Activated CD4-positive, alpha-beta memory T cell treated with anti-CD3 and anti-CD28 coated beads, Interleukin-2, amount 10 ng/mL, durations not matched to agents 7 days and 5 days (primary cell): ENCODE data around the gene SLC7A6OS. TPM values are rescaled to one million over a fixed set of nuclear protein-coding genes. Genes with fewer than 3 reads are reported as not detected.

Experiments used
- CTCF ChIA-PET: fragments of 350-600 bp; sonication (Branson Sonifier 250); formaldehyde crosslinking; loops from one replicate; lab custom pipeline; 2021; ENCODE audit warnings: antibody characterized with exemption, inconsistent platforms; lab: Charles Lee
- POLR2A ChIA-PET: fragments of 350-600 bp; sonication (Branson Sonifier 250); formaldehyde crosslinking; loops from one replicate; lab custom pipeline; 2021; ENCODE audit warnings: antibody characterized with exemption; lab: Charles Lee
- DNase-seq: peaks from one replicate; pipeline ENCODE4 v3.0.0-alpha.2; 2020
- H3K27ac Mint-ChIP-seq: one replicate; pipeline ENCODE4 v1.8.0; 2021; ENCODE audit warnings: mild to moderate bottlenecking, mixed read lengths
- H3K27me3 Mint-ChIP-seq: one replicate; pipeline ENCODE4 v1.8.0; 2021; ENCODE audit warnings: mixed read lengths
- H3K36me3 Mint-ChIP-seq: one replicate; pipeline ENCODE4 v1.8.0; 2021; ENCODE audit warnings: low read depth, mixed read lengths
- H3K4me1 Mint-ChIP-seq: one replicate; pipeline ENCODE4 v1.8.0; 2021; ENCODE audit warnings: mixed read lengths
- H3K4me3 Mint-ChIP-seq: one replicate; pipeline ENCODE4 v1.8.0; 2021; ENCODE audit warnings: mild to moderate bottlenecking, mixed read lengths
- H3K9me3 Mint-ChIP-seq: one replicate; pipeline ENCODE4 v1.8.0; 2021; ENCODE audit warnings: mixed read lengths
- total RNA-seq, 2 experiments: library from RNA; stranded (reverse); gene quantifications; one replicate each; pipeline ENCODE4 v1.2.3, GENCODE V29; 2021

SLC7A6OS gene
- total RNA-seq, 2 experiments from 2014 or later, result 30.4 to 31.2 TPM

- Mint-ChIP-seq H3K4me1 (peaks cover 47% of the 10 kb centered on the region), H3K27ac (no peak overlapping the region), H3K4me3 (no peak overlapping the region), H3K27me3 (no peaks in the 10 kb centered on the region), H3K9me3 (no peaks in the 10 kb centered on the region), H3K36me3 (peaks cover 34% of the 10 kb centered on the region)
- no peak for DNase-seq
- CTCF ChIA-PET, result no interaction called here
- POLR2A ChIA-PET, result no interaction called here
These were observed 2.4 kb upstream of the SLC7A6OS start for GRCh38 chr16:68313116-68313515.

GRCh38 chr16:68310437-68310773 is 341 bp downstream of the SLC7A6OS start:
- POLR2A ChIA-PET, result interaction anchor here (0.7 to 4.2 kb wide), 26 partner anchors 9 to 504 kb away, joined by 3 to 71 read pairs (median 5); partner anchors contain the start of genes NFATC3, PLA2G15, RANBP10 and SLC7A6
- Mint-ChIP-seq H3K27me3 (no peaks in the 10 kb centered on the region), H3K9me3 (no peaks in the 10 kb centered on the region), H3K36me3 (peaks cover 37% of the 10 kb centered on the region), H3K27ac (peak overlapping the region; percentile 96), H3K4me3 (peak overlapping the region; percentile 84), H3K4me1 (peaks cover 55% of the 10 kb centered on the region)
- no peak for DNase-seq
- CTCF ChIA-PET, result interaction anchor here (0.6 to 6.3 kb wide), 15 partner anchors 11 to 248 kb away, joined by 3 to 119 read pairs (median 6); partner anchors contain the start of gene SLC7A6

GRCh38 chr16:68309799-68310198 is 947 bp downstream of the SLC7A6OS start:
- peak overlapping the region; percentile 84 for H3K4me3 Mint-ChIP-seq
- ChIA-PET POLR2A (interaction anchor here (0.7 to 4.2 kb wide), 3 partner anchors 12 to 49 kb away, joined by 4 to 43 read pairs (median 10); partner anchors contain the start of gene SLC7A6), CTCF (interaction anchor here (6.3 kb wide), 1 partner anchor 47 kb away, joined by 119 read pairs; the partner anchor contains the start of gene SLC7A6)
- H3K27me3 Mint-ChIP-seq, result no peaks in the 10 kb centered on the region
- no peak for DNase-seq
- no peaks in the 10 kb centered on the region for H3K9me3 Mint-ChIP-seq
- H3K36me3 Mint-ChIP-seq, result peaks cover 43% of the 10 kb centered on the region
- peak overlapping the region; percentile 96 for H3K27ac Mint-ChIP-seq
- peaks cover 56% of the 10 kb centered on the region for H3K4me1 Mint-ChIP-seq

- ChIA-PET CTCF (interaction anchor here (1.3 to 6.3 kb wide), 2 partner anchors 11 to 43 kb away, joined by 3 to 119 read pairs; partner anchors contain the start of gene SLC7A6), POLR2A (interaction anchor here (3.2 kb wide), 1 partner anchor 43 kb away, joined by 11 read pairs; the partner anchor contains the start of gene SLC7A6)
- Mint-ChIP-seq H3K9me3 (no peaks in the 10 kb centered on the region), H3K4me3 (no peak overlapping the region), H3K4me1 (peaks cover 37% of the 10 kb centered on the region), H3K27ac (peak overlapping the region; percentile 6), H3K36me3 (peaks cover 61% of the 10 kb centered on the region), H3K27me3 (no peaks in the 10 kb centered on the region)
- DNase-seq, result no peak
These were observed 4.1 kb downstream of the SLC7A6OS start for GRCh38 chr16:68306633-68307032.

GRCh38 chr16:68300734-68301459 is 9.8 kb downstream of the SLC7A6OS start:
- Mint-ChIP-seq H3K9me3 (no peaks in the 10 kb centered on the region), H3K4me3 (no peak overlapping the region), H3K27me3 (no peaks in the 10 kb centered on the region), H3K27ac (no peak overlapping the region), H3K4me1 (peaks cover 13% of the 10 kb centered on the region), H3K36me3 (peaks cover 85% of the 10 kb centered on the region)
- CTCF ChIA-PET, result interaction anchor here (0.9 to 4.2 kb wide), 3 partner anchors 17 to 38 kb away, joined by 3 to 31 read pairs (median 10); partner anchors contain the start of gene SLC7A6
- DNase-seq, result no peak
- POLR2A ChIA-PET, result interaction anchor here (0.7 to 9.4 kb wide), 5 partner anchors 9 to 37 kb away, joined by 3 to 85 read pairs (median 9); partner anchors contain the start of genes PRMT7, SLC7A6 and SLC7A6OS

- no peak overlapping the region for H3K4me3 Mint-ChIP-seq
- ChIA-PET POLR2A (interaction anchor here (0.7 to 9.4 kb wide), 9 partner anchors 11 to 54 kb away, joined by 3 to 85 read pairs (median 5); partner anchors contain the start of genes PLA2G15, PRMT7, SLC7A6 and SLC7A6OS), CTCF (interaction anchor here (0.9 to 4.2 kb wide), 5 partner anchors 11 to 37 kb away, joined by 3 to 31 read pairs (median 7); partner anchors contain the start of genes PRMT7, SLC7A6 and SLC7A6OS)
- no peaks in the 10 kb centered on the region for H3K9me3 Mint-ChIP-seq
- H3K4me1 Mint-ChIP-seq, result peaks cover 6% of the 10 kb centered on the region
- DNase-seq, result no peak
- H3K27ac Mint-ChIP-seq, result peak overlapping the region; percentile 12
- peaks cover 82% of the 10 kb centered on the region for H3K36me3 Mint-ChIP-seq
- H3K27me3 Mint-ChIP-seq, result no peaks in the 10 kb centered on the region
These were observed 10.9 kb downstream of the SLC7A6OS start for GRCh38 chr16:68299571-68300453.

- no peaks in the 10 kb centered on the region for H3K27me3 Mint-ChIP-seq
- DNase-seq, result no peak
- POLR2A ChIA-PET, result interaction anchor here (1.1 to 9.4 kb wide), 6 partner anchors 11 to 53 kb away, joined by 3 to 85 read pairs (median 6); partner anchors contain the start of genes PLA2G15, PRMT7, SLC7A6 and SLC7A6OS
- peak overlapping the region; percentile 12 for H3K27ac Mint-ChIP-seq
- H3K4me3 Mint-ChIP-seq, result no peak overlapping the region
- CTCF ChIA-PET, result interaction anchor here (1.4 to 4.2 kb wide), 4 partner anchors 12 to 36 kb away, joined by 3 to 31 read pairs (median 5); partner anchors contain the start of genes PRMT7, SLC7A6 and SLC7A6OS
- H3K4me1 Mint-ChIP-seq, result peaks cover 10% of the 10 kb centered on the region
- H3K9me3 Mint-ChIP-seq, result no peaks in the 10 kb centered on the region
- peaks cover 83% of the 10 kb centered on the region for H3K36me3 Mint-ChIP-seq
These were observed 11.7 kb downstream of the SLC7A6OS start for GRCh38 chr16:68298907-68299561.

- Mint-ChIP-seq H3K27ac (peak overlapping the region; percentile 19), H3K27me3 (no peaks in the 10 kb centered on the region), H3K4me1 (peaks cover 14% of the 10 kb centered on the region), H3K9me3 (no peaks in the 10 kb centered on the region), H3K4me3 (no peak overlapping the region), H3K36me3 (peaks cover 82% of the 10 kb centered on the region)
- no peak for DNase-seq
- CTCF ChIA-PET, result interaction anchor here (1.7 to 4.2 kb wide), 3 partner anchors 12 to 36 kb away, joined by 3 to 31 read pairs (median 7); partner anchors contain the start of genes PRMT7, SLC7A6 and SLC7A6OS
- POLR2A ChIA-PET, result interaction anchor here (1.1 to 9.4 kb wide), 5 partner anchors 11 to 53 kb away, joined by 3 to 85 read pairs (median 6); partner anchors contain the start of genes PLA2G15, PRMT7, SLC7A6 and SLC7A6OS
These were observed 12.4 kb downstream of the SLC7A6OS start for GRCh38 chr16:68298312-68298711.

GRCh38 chr16:68297908-68298307 is 12.8 kb downstream of the SLC7A6OS start:
- no peak for DNase-seq
- peaks cover 81% of the 10 kb centered on the region for H3K36me3 Mint-ChIP-seq
- CTCF ChIA-PET, result interaction anchor here (1.7 to 4.2 kb wide), 2 partner anchors 13 to 35 kb away, joined by 3 to 31 read pairs; partner anchors contain the start of gene SLC7A6
- H3K9me3 Mint-ChIP-seq, result no peaks in the 10 kb centered on the region
- no peak overlapping the region for H3K27ac Mint-ChIP-seq
- peaks cover 14% of the 10 kb centered on the region for H3K4me1 Mint-ChIP-seq
- POLR2A ChIA-PET, result interaction anchor here (1.3 to 9.4 kb wide), 4 partner anchors 10 to 52 kb away, joined by 5 to 85 read pairs (median 24); partner anchors contain the start of genes PLA2G15, PRMT7 and SLC7A6OS
- no peak overlapping the region for H3K4me3 Mint-ChIP-seq
- H3K27me3 Mint-ChIP-seq, result no peaks in the 10 kb centered on the region

GRCh38 chr16:68296693-68297092 is 14.1 kb downstream of the SLC7A6OS start:
- H3K9me3 Mint-ChIP-seq, result no peaks in the 10 kb centered on the region
- H3K27ac Mint-ChIP-seq, result no peak overlapping the region
- peaks cover 21% of the 10 kb centered on the region for H3K4me1 Mint-ChIP-seq
- no peak for DNase-seq
- ChIA-PET CTCF (interaction anchor here (1.0 to 15.3 kb wide), 2 partner anchors 32 to 35 kb away, joined by 4 to 243 read pairs; partner anchors contain the start of gene SLC7A6), POLR2A (interaction anchor here (1.3 to 9.4 kb wide), 4 partner anchors 9 to 59 kb away, joined by 3 to 85 read pairs (median 24); partner anchors contain the start of genes PRMT7 and SLC7A6OS)
- H3K36me3 Mint-ChIP-seq, result peaks cover 78% of the 10 kb centered on the region
- H3K27me3 Mint-ChIP-seq, result no peaks in the 10 kb centered on the region
- H3K4me3 Mint-ChIP-seq, result no peak overlapping the region

- POLR2A ChIA-PET, result interaction anchor here (1.5 to 9.4 kb wide), 3 partner anchors 8 to 60 kb away, joined by 3 to 85 read pairs (median 43); partner anchors contain the start of genes PRMT7 and SLC7A6OS
- CTCF ChIA-PET, result interaction anchor here (15.3 kb wide), 1 partner anchor 34 kb away, joined by 243 read pairs; the partner anchor contains the start of gene SLC7A6
- Mint-ChIP-seq H3K27me3 (no peaks in the 10 kb centered on the region), H3K36me3 (peaks cover 78% of the 10 kb centered on the region), H3K27ac (no peak overlapping the region), H3K9me3 (no peaks in the 10 kb centered on the region), H3K4me1 (peaks cover 25% of the 10 kb centered on the region), H3K4me3 (no peak overlapping the region)
- DNase-seq, result no peak
These were observed 14.5 kb downstream of the SLC7A6OS start for GRCh38 chr16:68296291-68296690.
